GM21528 (cell line): ENCODE results near the gene MYO7A.

Experiments
- ATAC-seq: cut with Tn5 transposase; IDR thresholded peaks from one replicate; pipeline ENCODE4 v1.9.1; 2021; ENCODE audit warnings: mild to moderate bottlenecking, moderate library complexity; ENCODE audit not compliant: unreplicated experiment, low FRiP score

The MYO7A gene

DNA sequence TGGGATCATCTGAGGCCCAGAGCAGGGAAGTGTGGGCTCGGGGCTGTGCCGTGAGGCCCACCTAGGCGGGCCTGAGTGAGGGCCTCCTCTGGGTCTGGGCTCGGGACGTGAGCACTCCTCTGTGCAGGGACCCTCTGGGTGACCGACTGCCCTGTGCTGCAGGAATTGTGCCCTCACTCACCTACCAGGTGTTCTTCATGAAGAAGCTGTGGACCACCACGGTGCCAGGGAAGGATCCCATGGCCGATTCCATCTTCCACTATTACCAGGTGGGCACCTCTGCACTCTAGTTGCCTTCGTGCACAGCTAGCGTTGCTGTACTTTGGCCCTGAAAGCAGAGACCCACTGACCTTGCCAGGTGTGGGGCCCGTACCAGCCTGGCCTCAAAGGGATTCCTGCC, 80.5 kb downstream of the MYO7A start:
- no peak for ATAC-seq

DNA sequence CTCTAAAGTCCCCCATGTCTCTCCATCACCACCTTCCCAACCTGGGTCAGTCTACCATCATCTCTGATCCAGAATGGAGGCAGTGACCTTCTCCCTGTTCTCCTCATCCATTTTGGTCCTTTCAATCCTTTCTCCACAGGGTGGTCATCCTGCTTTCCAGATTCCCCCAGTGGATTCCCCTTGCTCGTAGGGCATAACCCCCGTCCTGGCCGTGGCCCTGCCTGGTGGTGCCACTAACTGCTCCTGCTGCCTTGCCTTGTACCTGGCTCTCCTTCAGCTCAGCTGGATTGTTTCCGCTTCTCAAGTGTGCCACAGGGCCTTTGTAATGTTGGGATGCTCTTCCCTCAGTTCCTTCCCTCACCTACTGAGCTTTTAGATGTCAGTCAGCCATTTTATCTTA, 81.6 kb downstream of the MYO7A start:
- no peak for ATAC-seq

DNA sequence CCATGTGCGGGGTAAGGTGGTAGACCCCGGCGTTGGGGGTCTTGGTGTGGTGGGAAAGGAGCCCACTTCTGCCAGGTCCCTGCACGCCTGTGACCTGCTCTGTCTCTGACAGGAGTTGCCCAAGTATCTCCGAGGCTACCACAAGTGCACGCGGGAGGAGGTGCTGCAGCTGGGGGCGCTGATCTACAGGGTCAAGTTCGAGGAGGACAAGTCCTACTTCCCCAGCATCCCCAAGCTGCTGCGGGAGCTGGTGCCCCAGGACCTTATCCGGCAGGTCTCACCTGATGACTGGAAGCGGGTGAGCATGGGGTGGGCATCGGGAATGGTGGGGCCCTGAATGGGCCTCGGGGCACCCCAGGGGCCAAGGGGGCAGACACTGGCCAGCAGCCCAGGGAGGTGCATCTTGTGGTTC, 83.0 kb downstream of the MYO7A start:
- ATAC-seq, result no peak

DNA sequence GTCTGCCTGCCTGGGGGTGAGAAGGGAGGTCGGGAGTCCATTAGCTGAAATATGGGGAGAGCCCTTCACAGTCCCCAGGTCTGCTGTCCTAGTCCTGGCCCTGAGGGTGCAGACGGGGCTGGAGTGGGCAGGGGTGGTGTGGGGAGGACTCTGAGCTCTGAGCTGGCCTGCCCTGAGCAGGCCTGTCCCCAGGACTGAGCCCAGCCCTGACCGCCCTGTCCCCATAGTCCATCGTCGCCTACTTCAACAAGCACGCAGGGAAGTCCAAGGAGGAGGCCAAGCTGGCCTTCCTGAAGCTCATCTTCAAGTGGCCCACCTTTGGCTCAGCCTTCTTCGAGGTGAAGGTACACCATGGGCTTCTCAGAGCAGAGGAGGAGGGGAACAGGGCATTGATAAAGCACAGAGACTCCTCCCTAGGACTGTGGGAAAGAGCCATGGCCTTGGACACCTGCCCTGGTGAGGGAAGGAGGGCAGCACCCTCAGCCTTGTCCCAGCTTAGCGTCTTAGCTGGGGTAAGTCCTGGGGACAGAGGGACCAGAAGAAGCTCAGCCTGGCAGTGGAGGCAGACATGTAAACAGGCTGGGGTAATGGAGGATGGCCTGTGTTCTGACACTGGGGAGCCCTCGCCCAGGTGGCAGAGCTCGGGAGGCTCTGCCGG, 83.7 kb downstream of the MYO7A start:
- no peak for ATAC-seq

DNA sequence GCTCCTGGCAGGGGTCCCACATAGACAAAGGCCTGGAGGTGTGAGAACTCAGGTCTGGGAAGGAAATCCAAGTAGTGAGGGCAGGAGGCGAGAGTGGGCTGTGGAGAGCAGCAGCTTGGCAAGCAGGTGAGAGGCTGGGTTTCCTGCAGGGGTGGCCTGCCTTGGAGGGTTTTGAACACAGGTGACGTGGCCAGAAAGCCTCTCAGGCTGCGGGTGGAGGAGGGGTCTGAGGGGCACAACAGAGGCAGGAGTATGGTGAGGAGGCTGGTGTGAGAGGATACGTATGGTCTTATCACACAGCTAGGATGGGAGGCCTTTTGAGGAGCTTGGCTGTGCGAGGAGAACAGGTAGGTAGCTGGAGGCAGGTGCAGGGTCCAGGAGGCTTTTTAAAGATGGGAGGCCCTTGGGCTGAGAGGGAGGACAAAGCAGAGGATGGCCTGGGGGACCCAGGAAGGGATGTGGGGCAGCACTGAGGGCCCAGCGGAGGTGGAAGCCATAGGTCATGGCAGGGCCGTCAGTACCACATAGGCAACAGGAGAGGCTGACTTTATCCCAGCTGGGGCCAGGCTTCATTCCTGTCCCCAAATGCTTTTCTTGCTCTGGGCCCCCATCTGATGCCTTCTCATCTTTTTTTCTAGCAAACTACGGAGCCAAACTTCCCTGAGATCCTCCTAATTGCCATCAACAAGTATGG, 84.4 kb downstream of the MYO7A start:
- no peak for ATAC-seq

DNA sequence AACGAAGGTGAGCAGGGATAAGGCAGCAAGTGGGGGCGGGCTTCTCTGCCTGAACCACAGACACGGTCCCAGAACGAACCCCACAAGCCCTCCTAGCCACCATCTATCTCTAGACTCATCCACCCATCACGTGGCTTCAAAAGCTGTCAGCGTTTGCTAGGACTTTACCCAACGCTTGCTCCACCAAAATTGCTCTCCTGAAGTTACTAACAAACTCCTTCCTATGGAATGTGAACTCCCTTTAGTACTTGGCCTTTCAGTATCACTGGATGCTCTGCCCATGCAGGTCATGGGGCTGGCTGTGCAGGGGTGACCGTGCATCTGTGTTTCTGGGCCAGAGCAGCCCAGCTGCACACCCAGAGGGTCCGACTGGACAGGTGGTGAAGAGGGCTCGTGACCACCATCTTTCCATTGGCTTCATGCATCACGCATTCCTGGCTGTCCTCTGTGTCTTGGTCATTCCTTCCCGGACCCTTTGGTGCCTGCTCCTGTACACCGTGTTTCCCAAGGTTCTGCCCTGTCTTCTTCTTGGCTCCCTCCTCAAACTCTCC, 85.1 kb downstream of the MYO7A start:
- ATAC-seq, result no peak

DNA sequence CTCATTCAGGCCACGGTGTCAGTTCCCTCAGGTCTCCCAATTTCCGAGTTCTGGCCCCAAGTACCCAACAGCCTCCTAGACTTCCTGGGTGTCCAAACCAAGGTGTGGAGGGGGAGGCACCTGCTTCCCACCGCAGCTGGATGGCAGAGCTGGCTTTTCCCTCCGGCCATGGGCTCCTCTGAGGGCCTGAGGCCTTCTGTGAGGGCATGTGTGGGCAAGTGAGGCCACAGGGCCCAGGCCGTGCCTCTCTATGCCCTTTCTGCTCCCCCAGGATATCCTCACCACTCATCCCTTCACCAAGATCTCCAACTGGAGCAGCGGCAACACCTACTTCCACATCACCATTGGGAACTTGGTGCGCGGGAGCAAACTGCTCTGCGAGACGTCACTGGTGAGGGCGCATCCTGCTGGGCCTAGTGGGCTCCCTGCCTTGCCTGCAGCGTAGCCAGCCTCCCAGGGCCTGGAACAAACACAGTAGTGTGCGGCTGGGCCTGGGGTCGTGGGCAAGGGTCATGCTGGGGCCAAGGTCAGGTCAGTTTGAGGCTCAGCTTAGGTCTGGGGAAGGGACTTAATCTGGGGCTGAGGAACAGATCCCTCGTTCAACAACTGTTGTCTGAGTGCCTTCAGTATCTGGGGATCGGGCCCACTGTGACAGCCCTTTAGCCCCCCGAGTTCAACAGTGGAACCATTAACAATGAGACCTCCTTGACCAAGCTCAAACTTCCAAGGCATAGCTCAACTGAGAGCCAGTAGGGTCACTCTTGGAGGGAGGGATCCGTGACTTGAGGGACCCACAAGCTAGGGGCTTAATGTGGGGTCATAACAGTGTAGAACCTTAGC, 85.8 kb downstream of the MYO7A start:
- ATAC-seq, result no peak

DNA sequence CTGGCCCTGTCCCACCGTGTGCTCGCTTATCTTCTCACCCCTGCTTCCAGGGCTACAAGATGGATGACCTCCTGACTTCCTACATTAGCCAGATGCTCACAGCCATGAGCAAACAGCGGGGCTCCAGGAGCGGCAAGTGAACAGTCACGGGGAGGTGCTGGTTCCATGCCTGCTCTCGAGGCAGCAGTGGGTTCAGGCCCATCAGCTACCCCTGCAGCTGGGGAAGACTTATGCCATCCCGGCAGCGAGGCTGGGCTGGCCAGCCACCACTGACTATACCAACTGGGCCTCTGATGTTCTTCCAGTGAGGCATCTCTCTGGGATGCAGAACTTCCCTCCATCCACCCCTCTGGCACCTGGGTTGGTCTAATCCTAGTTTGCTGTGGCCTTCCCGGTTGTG, 86.5 kb downstream of the MYO7A start:
- ATAC-seq, result no peak

DNA sequence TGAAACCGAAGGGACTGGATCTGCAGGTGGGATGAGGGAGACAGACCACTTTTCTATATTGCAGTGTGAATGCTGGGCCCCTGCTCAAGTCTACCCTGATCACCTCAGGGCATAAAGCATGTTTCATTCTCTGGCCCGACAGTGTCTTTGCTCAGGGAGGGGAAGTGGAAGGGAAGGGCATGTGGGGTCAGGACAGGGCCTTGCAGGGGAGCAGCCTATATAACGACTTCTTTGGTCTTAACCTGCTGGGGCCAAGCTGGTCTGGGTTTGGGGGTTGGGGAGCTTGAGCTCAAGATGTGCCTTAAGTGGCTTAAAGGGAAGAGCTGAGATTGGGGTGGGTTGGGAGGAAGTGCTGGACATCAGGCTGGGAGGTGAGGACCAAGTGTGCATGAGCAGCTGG, 87.1 kb downstream of the MYO7A start:
- ATAC-seq, result no peak

DNA sequence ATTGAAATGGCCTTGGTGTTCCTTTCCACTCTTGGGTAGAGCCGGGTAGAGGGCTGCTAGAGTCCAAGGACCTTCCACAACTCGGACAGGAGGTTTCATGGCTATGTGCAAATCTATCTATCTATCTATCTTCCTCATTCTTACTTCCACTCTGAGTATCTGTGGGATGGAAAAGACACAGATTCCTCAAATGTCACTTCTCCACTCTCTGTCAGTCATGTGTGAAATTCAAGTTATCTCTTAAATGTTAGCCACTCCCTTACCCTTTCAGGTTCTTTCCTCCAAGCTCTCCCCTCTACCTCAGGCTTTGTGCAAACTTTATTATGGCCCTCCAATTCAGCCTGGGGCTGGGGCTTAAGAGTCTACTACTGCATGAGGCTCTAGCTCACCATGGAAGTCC, 89.1 kb downstream of the MYO7A start:
- ATAC-seq, result no peak

DNA sequence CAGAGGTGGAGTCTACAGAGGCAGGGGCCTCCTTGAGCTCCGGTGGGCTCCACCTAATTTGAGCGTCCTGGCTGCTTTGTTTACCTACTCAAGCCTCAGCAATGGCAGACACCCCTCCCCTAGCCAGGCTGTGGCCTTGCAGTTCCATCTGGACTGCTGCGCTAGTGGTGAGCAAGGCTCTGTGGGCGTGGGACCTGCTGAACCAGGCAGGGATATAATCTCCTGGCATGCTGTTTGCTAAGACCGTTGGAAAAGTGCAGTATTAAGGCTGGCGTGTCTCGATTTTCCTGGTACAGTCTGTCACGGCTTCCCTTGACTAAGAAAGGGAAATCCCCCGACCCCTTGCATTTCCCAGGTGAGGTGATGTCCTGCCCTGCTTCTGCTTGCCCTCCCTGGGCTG, 95.8 kb downstream of the MYO7A start:
- ATAC-seq, result no peak

DNA sequence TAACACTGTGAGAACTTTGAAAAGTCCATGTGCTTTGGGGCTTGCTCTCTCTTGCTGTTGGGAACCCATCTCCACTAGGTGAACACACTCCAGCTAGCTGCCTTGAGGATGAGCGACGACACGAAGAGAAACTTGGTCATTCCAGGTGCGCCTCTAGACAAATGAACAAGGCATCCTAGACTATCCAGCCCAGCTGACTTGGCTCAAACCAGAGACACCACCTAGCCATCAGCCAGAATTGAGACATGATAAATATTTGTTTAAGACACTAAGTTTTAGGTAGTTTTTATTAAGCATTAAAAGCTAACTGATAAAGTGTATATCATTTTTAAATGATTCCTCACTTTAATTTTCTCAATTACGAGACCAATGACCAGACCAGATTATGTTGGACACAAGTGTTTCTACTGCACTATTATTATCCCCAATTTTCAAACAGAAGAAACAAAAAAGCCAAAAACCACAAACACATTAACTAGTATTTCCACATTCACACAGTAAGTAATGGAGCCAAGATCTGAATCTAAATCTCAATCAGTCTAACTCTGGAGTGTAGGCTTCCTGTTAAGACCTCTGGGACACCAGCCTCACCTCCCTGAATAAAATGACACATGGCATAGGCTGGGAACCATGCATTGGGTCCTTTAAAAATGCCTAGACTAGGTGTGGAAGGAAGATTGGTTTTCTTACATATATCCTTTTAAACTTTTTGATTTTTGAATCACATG, 103.0 kb downstream of the MYO7A start:
- no peak for ATAC-seq

DNA sequence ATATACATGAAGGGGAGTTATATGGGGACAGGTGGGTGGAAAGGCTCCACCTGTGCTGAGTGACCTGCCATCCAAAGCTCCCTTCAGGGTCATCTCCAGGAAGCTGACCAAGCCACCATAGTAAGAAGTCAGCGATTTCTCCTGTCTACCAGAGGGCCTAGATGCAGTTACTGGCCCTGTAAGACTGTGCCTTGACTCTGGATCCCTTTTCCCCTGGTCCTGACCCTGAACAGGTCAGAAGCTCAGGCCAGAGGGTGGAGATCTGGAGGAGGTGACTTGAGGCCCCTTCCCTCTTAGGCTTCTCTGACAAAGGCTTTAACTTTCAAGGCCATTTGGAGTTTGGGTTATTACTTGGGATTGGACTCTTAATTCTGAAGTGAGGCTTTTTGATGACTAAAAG, 103.8 kb downstream of the MYO7A start:
- ATAC-seq, result no peak

DNA sequence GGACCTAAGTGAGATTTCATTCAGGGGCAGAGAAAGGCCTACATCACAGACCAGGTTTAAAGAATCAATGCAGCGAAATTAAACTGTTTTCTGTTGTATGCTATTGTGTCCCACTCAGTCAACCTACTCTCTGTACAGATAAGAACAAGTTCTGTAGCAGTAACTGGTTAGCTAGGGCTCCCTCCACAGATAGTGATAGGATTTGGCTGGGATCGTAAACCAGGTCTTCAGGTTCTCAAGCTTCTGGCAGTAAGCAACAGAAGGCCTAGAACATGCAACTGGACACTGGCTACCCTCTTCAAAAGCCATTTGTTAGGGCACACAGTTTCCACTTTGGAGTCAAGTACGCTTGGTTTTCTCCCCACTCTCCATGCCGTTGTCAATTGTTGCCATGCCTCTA, 104.2 kb downstream of the MYO7A start:
- no peak for ATAC-seq

DNA sequence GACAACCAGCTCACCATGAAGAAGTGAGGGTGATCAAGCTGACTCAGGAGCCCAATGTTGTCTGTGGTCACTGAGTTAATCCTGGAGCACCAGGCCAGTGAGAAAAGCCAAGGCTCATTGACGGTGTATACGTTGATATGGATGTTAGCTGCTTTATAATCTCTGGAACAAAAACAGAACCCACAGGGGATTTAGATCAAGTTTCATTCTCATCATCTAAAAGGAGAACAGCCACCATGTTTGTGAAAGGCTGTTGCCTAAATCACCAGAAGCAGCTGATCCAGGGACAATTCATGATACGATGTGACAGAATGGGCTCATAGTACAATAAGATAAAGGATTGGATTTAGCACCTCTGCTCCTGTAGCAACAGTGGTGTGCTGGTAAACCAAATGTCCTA, 105.0 kb downstream of the MYO7A start:
- ATAC-seq, result no peak

DNA sequence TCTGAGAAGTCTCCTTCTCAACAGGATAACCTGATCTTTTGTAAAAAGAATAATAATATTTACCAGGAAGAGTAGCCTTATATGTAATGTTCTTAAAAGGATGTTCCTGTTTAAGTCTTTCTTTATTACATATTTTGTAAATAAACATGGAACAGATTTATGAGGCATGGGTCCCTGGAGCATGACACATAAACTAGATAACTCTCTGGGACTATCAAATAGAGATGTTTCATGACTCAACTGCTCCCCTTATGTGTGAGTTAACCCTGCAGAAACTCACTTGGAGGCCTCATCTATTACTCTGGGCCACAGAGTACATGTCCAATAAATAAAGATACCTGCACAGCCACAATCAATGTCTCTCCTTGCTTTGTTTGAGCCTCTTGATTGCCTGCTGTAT, 108.9 kb downstream of the MYO7A start:
- ATAC-seq, result no peak

DNA sequence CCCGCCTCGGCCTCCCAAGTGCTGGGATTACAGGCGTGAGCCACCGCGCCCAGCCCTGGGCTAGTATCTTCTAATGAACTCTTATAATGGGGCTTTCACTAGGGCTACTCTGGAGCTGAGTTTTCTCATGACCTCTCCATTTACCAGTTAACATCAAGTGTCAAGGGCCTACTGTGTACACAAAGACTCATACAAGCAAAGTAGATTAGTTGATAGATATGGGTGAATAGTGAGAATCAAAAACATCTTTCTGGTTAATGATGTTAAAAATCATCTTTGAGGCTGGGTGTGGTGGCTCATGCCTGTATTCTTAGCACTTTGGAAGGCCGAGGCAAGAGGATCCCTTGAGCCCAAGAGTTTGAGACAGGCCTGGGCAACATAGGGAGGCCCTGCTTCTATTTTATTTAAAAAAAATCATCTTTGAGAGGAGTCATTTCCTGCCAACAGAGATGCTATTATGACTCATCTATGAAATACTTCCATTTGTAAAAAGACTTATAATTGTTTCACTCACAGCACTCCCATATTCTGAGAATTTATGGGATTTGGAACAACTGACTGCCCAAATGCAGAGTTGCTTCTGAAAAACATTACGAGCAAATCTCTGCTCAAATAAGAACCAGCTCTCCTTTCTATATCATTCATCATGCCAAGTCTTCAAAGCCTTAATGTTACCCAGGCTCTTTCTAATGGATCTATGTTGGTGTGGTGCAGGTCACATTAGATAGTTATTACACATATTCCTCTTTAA, 116.4 kb downstream of the MYO7A start:
- no peak for ATAC-seq

DNA sequence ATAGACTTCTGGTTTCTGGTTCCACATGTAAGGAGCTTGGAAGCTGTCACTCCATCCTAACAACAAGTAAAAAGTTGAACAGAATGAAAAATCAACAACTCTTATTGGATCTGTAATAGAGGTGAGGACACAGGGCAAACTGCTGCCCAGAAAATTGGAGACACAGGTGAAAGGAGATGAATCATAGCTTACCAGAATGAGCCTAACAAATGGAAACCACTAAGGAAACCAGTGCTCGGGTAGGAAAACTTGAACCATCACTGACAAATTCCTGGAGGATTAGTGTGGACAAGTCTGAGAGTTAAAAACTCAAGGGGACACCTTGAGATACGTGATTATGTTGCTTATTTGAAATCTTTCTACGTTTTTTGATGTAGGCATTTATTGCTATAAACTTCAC, 121.4 kb downstream of the MYO7A start:
- ATAC-seq, result no peak

DNA sequence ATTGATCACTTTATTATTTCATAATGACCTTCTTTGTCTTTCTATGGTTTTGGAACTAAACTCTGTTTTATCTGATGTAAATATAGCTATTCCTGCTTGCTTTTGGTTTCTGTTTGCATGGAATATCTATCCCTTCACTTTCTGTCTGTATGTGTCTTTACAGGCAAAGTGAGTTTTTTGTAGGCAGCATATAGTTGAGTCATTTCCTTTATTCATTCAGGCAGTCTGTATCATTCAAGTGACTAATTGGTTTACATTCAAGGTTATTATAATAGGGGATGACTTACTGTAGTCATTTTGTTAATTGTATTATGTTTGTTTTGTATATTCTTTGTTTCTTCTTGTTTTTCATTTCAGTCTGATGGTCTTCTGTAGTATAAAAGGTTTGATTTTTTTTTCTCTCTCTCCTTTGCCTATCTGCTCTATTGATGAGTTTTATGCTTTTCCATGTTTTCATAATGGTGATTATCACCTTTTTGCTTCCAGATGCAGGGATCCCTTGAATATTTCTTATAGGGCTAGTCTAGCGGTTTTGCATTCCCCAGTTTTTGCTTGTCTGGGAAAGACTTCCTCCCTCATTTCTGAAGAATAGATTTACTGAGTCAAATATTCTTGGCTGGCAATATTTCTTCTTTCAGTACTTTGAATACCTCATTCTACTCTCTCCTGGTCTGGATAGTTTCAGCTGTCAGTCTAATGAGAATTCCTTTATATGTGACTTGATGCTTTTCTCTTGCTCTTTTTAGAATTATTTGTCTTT, 123.0 kb downstream of the MYO7A start:
- ATAC-seq, result no peak
